ENCODE results near the gene RBBP8NL.
"Not testable (repeated sequence)": the region's sequence is repeated elsewhere in the genome, so short reads cannot be mapped to it uniquely, and the experiment has no call there.

RBBP8NL gene

DNA sequence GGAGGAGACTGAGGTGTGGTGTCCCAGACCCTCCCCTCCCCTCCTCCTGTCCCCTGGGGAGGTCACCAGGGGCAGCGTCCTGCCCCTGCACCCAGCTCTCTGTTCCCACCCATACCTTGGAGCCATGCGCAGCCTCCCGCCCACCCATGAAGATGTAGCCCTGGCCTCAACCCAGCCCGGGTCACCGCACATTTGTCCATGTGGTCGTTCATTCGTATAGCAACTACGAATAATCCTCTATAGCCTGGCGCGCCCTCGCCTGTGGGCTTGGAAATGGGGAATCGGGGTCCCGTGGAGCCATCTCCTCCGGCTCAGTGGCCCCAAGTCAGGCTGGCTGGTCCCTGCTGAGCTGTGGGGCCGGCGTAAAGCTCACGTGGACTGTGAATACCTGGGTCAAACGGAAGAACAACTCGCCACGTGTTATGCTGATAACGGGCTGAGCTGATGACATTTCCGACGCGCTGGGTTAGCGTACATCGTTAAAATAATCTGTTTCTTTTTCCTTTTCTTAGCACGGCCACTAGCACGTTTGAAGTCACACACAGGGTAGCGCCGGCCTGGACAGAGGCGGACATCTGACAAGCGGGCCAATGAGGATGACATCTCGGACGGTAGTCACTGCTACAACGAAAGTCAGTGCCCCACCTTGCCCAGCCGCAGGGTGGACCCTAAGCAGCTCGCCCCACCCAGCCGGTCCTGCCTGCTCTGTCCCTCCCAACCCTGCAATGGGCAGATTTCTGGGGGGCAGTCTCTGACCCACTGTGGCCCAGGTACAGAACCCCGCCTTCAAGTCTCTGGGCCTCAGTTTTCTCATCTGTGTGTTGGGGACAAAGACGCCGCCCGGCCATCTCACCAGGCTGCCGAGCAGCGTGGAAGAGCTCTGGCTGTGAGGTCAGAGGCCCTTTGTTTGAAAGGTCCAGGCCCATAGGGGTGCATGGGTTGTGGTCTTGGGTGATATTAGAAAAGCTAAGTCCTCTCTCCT is 19.8 kb upstream of the RBBP8NL start:
- in situ Hi-C loops (cut with MboI; ENCODE audit: low sequenced_read_pairs) = no loop called here

DNA sequence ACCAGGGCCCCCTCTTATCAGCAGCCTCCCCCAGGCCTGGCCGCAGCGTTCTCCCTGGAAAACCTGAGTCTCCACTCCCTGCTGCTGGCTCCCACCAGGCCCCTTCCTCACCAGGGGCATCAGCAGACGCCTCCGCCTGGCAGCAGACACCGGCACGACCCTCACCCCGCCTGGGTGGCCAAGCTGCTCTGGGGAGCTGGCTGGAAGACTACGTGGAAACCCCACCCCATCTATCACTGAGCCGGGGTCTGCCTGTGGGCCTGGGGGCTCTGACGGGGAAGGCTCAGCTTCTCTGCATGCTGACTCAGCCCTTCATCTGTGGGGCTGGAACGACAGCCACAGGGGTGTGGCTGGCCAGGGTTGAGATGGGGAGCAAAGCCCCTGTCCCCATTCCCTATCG is 19.1 kb upstream of the RBBP8NL start:
- in situ Hi-C loops (cut with MboI; ENCODE audit: low sequenced_read_pairs) = no loop called here

DNA sequence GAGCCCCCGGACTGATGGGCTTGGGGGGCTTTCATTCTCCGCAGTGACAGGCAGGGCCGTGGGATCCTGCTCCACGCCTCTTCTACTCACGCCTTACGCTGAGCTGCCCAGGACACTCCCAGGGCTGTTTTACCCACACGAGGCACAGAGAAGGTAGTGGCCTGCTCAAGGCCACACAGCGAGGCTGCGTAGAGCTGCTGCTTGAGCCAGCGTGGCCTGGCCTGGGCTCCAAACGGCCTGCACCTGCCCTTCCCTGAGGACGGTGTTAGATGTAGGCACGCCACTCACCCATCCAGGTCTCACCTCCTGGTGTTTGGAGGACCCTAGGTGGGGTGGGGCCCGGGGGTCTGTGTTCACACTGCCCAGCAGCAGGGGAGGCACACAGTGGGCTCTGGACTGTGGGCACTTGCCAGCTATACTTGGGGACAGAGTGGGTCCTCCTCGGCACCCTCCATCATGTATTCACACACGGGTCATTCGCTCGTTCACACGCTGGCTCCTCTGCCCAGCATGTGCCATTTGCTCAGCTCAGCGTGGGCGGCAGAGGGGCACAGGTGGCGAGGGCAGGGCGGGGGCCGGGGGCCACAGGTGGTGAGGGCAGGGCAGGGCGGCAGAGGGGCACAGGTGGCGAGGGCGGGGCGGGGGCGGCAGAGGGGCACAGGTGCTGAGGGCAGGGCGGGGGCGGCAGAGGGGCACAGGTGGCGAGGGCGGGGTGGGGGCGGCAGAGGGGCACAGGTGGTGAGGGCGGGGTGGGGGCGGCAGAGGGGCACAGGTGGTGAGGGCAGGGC is 18.4 kb upstream of the RBBP8NL start:
- in situ Hi-C loops (cut with MboI; ENCODE audit: low sequenced_read_pairs) = no loop called here

DNA sequence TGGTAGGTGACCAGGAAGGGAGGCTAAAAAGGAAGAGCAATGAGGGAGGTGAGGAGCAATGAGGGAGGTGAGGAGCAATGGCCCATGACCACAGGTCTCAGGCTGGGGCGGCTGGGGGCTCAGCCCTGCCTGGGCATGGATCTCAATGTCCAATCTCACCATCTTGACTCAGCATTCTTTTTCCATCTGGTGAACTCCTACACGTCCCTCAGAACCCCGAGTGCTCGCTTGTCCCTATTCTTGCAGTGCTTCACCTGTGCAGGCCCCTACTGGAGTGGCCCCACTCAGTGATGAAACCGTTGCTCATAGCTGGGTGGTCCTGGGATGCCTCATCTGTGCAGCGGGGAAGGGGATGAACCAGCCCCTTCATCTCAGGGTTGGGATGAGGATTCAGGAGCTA is 16.9 kb upstream of the RBBP8NL start:
- in situ Hi-C loops (cut with MboI; ENCODE audit: low sequenced_read_pairs) = no loop called here

DNA sequence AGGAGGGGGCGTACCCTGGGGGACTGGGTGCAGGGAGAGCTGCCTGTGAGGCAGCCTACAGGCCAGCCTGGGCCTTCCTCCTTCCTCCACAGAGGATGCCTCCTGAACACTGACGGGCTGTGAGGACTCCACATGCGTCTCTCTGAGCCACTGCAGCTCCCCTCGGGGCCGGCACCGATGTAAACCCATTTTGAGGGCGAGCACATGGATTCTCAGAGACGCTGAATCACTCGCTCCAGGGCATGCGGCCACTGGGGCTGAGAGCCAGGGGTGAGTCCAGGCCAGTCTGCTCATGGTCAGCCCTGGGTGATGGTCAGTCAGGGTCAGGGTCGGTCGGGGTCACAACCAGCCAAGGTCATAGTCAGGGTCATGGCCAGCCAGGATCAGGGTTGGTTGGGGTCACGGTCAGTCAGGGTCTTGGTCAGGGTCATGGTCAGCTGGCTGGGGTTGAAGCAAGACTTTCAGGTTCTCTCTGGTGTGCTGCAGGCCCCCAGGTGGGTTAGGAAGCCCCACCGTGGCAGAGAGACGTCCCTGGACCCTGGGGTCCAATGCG is 14.7 kb upstream of the RBBP8NL start:
- in situ Hi-C loops (cut with MboI; ENCODE audit: low sequenced_read_pairs) = no loop called here

DNA sequence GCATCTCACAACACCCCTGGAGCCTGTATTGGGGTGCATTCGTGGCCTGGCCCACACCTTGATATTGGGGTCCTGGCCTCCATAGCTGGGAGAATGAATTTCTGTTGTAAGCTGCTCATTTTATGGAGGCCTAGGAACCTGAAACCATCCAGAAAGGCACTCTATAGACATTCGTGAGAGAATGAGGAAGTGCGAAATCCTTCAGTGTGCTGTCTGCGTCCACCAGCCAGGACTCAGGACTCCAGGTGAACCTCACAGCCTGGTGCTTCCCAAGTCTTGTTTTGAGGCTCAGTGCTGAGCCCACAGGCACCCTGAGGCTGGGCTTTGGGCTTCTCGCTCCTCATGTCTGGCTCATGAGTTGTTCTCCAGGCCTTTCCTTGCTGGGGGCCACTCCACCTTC is 11.9 kb upstream of the RBBP8NL start:
- in situ Hi-C loops (cut with MboI; ENCODE audit: low sequenced_read_pairs) = no loop called here

DNA sequence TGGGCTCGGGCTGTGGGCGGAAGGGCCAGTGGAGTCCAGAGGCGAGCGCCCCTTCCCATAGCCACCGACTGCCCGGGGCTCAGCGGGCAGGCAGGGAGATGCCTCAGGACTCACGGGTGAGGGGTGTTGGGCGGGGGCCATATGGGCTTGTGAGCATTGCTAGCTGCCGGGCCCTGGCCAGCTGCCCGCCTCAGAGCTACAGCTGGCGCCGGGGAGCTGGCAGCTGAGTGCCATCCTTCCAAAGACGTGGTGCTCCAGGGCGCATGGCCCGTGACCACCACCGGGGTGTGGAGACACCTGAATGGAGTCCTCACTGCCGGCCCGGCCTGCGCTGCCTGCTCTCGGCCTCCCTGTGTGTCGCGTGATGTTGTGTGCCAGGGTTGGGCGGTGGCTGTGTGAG is 10.6 kb upstream of the RBBP8NL start:
- in situ Hi-C loops (cut with MboI; ENCODE audit: low sequenced_read_pairs) = no loop called here

DNA sequence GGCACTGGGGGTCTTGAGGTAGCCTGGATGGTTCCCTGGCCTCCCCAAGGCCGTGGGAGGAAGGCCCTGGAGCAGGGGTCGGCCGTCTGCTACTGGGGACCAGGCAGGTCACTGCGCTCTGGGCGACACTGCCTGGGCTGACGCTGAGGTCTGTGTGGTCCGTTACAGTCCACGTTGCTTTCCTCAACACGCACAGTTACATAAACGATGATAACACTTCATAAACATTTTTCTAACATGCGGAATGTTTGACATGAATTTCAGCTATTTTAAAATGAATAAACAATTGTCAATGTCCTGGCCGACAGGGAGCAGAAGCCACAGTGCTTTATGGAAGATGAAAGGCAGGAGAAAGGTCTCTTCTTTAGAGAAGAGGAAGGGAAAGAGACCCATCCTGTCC is 10.2 kb upstream of the RBBP8NL start:
- in situ Hi-C loops (cut with MboI; ENCODE audit: low sequenced_read_pairs) = no loop called here

DNA sequence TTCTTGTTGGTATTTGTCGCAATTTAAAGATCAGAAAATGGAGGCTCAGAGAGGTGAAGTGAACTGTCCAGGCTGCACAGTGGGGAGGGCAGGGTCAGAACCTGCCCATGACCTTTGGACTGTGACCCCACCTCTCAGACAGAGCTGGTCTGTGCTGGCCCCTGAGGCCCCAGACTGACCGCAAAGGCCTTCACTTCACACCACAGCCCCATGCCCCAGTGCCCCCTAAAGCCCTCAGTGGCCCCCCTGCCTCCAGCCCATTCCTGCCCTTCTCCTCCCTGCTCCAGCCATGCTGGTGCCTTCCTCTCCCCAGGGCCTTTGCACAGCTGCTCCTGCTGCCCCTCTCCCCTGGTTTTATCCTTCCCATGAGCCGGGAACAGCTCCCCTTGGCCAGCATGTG is 9.4 kb upstream of the RBBP8NL start:
- in situ Hi-C loops (cut with MboI; ENCODE audit: low sequenced_read_pairs) = no loop called here

DNA sequence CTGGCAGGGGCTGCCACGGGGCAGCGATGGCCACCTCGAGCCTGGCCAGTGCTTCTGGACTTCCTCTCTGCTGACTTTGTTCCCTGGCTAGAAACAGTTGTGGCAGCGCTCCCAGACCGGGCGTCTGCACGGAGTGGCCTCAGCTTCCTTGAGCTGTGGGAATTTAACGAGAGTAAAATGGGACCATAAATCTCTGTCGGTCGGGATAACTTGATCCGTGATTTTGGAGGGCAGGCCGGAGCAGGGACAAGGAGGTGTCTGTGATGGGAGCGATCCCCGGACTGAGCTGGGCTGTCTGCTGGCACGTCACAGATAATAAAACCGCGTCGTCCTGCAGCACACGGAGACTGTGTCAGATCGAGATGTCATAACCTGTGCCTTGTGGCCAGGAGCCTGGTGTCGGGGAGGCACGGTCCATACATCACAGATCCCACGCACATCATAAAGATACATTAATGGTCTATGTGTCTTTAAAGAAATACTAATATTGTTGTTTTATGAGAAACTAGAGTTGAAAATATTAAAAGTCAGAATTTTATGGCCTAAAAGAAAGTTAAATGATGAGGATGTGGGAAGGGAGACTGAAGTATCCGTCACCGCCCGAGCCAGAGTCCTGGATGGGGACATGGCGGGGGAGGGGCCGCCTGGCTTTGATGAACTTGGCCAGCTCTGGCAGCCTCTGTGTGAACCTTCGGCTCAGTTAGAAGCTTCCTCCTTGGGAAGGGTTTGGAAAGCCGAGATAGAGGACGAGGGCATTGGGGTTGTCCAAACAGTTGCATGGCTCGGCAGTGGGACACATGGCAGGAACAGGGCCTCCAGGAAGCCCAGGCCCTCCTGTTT is 6.5 kb upstream of the RBBP8NL start:
- in situ Hi-C loops (cut with MboI; ENCODE audit: low sequenced_read_pairs) = no loop called here

DNA sequence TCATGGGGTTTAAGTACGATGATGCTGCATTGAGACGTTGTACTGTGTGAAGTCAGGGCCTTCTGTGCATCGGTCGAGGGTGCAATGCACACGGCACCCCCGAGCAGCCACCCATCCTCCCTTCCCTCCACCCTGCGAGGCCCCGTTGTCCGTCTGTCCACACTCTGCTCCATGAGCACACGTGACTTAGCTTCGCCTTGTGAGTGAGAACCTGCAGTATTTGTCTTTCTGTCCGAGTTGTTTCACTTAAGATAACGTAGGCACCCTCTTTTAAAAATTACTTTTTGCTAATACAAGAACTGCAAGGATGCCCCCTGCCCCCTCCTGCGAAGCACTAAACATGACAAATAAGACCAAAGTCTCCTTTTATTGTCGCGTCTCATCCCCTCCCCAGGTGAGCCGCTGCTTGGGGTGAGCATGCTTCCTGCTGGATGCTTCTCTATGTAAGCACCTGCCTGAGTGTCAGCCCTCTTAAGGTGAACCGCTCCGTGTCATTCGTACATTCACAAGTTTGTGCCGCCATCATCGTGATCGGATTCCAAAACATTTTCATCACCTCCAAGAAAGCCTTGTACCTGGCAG is 3.6 kb upstream of the RBBP8NL start:
- in situ Hi-C loops (cut with MboI; ENCODE audit: low sequenced_read_pairs) = no loop called here

DNA sequence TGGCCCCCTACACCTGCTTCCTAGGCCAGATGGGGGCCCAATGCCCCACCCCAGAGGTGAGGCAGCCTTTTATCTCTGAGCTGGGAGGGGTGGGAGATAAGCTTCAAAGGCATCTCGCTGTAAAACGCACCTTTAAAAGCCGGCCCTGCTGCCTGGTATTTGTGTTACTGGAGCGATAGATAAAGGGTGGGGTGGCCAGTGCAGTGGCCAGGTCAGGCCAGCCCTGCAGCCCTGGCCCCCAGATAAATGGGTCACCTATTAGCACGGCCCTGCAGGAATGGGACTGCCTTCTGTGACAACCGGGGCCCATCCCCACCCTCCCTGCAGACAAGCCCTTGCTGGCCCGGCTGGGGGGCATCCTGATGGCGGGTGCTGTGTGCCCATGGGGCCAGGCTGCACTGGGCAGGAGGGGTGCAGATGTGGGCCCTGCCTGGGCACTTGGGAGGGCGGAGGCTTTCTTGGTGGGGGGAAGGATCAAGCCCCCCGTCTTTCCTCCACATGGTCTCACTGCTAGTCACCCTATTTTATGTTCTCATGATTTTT is 3.0 kb upstream of the RBBP8NL start:
- in situ Hi-C loops (cut with MboI; ENCODE audit: low sequenced_read_pairs) = no loop called here

DNA sequence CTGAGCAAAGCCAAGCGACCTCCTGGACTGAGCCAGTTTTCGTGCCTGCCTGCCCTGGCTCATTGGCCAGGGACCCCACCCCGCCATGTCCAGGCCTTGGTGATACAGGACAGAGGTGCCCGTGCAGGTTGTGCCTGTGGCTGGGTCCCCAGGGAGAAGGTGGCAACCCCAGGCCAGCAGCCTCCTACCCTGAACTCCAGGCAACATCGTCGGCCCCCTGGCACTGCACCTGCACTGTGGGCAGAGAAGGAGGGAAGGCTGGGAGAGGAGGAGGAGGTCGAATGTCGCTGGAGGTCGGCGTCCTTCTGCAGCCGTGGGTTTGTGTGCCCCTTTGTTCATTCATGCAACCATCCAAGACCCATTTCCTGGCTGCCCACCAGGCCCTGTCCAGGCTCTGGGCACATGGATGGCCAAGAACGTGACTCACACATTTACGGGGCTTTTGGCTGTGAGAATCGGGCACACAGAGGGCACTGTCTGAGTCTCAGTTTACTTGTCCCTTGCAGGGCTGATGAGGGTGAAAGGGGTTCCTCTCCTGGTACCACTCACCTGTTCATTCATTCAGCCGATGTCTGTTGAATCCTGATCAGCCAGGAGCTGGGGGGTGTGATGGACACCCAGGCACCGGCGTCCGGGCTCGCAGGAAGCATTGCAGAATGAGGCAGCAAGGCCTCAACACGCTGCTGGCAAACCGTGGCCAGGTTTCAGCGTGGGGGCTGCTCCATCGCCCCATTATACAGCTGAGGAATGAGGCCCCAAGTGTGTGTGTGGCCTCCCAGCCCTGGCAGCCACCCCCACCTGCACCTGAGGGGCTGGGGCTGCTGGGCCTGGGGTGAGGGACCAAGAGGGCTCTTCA is 2.3 kb upstream of the RBBP8NL start:
- in situ Hi-C loops (cut with MboI; ENCODE audit: low sequenced_read_pairs) = no loop called here

DNA sequence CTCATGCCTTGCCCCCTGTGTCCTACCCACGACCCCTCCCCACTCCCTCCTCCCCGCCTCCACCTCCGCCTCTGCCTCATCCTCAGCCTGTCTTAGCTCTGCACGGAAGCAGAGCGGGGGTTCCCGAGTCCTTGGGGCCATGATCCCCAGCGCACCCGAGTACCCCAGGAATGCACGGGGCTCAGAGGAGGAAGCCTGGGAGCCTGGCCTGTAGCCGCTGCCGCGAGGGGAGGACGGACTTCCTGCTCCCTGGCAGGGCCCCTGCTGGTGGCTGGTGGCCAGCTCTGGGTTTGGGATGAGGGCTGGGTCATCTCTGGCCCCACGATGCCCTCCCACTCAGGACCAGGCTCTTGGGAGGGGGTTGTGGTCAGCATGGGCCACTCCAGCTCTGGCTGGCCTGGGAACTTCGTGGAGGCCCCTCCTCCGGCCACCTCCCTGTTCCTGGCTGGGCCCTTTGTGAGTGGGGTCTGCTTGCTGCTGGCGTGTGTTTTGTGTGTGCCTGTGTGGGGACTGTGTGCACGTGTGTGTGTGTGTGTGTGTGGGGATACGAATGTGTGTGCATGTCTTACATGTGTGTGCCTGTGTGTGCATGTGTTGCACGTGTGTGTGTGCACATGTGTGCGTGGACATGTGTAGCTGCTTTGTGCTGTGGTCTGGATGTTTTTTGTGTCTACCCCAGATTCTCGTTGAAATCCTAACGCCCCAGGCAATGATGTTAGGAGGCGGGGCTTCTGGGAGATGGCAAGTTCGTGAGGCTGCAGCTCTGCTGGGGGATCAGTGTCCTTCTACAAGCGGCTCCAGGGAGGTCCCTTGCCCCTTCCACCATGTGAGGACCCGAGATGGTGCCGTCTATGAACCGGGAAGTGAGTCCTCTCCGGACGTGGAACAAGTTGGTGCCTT is 1.3 kb upstream of the RBBP8NL start:
- in situ Hi-C loops (cut with MboI; ENCODE audit: low sequenced_read_pairs) = no loop called here

DNA sequence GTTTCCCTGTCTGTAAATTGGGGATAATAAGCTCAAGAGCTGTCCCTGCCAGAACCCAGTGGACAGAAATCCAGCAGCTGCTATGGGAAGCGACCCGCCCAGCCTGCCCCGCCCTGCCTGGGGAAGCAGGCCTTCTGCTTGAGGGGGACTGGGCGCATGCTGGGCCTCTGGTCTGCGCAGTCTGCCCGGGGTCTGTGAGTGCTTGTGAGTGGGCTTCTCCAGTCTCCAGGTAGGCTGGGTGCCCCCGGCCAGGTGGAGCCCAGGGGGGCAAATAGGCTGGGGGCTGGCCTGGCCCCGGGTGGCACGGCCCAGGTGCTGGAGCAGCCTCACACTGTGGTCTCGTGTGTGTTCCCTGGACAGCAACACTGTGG is 648 bp upstream of the RBBP8NL start:
- in situ Hi-C loops (cut with MboI; ENCODE audit: low sequenced_read_pairs) = no loop called here

DNA sequence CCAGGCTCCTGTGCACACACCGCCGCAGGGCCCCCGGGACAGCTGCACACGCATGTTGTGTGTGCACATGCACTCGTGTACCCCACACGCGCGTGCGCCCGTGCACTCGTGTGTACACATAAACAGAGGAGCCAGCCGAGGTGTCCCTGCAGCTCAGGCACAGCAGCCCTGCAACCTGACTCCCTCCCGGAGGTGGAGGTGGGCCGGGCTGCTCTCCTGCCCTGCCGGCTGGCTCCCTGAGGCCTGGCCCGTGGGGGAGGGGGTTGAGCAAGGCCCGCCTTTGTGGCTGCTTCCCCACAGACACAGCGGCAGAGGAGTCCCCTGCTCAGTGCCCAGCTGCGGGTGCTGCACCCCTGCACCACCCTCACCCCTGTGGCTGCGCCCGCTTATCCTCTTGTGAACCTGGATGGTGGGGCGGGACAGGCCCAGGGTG is 624 bp downstream of the RBBP8NL start:
- in situ Hi-C loops (cut with MboI; ENCODE audit: low sequenced_read_pairs) = no loop called here

DNA sequence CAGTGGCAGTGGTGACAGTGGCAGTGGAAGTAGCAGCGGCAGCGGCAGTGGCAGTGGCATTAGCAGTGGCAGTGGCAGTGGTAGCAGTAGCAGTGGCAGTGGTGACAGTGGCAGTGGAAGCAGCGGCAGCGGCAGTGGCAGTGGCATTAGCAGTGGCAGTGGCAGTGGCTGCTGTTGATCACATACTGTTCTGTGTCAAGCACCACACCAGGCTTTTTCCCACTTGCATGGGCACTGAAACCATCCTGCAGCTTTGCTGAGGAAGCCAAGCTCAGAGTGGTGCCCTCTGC is 1.3 kb downstream of the RBBP8NL start:
- in situ Hi-C loops (cut with MboI; ENCODE audit: low sequenced_read_pairs) = not testable (repeated sequence)

DNA sequence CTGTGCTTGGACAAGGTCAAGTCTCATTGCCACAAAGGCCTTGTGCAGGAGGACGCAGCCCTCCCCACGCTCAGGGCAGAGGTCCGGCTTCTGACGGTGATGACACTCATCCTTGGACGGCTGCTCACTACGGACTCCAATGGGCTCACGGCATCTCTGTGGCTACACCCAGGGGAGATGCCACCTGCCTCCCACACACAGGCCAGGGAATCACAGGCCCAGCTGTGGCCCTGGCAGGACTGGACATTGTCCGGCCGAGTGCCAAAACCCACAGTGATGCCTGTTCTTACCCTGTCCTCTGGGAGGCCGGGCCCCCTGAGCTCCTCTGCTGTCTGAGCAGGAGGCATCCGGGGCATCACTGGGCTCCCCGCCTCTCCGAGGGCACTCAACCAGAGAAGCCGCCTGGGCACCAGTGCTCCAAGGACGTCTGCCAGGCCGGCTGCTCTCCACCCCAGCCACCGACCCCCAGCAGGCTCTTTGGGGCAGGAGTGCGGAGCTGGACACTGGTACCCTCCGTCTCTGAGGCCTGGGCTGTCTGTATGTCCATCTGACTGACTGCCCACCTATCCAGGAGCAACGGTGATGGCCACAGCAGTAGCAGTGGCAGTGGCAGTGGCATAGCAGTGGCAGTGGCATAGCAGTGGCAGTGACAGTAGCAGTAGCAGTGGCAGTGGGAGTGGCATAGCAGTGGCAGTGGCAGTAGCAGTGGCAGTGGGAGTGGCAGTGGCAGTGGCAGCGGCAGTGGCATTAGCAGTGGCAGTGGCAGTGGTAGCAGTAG is 1.9 kb downstream of the RBBP8NL start:
- in situ Hi-C loops (cut with MboI; ENCODE audit: low sequenced_read_pairs) = no loop called here

Measured in HL-60/S4 (cell line).